SK-N-MC (cell line): ENCODE measurements around the gene DHRS4.

Source experiments
- EZH2 ChIP-seq: fragments of 200-600 bp; sonication (generic); IDR thresholded peaks from one replicate; pipeline ENCODE4 v1.6.1; 2017; ENCODE audit warnings: antibody characterized with exemption
- FOXP2 ChIP-seq: optimal IDR thresholded peaks from 2 replicates; pipeline ENCODE3; 2011; ENCODE audit warnings: mild to moderate bottlenecking, moderate library complexity; ENCODE audit not compliant: insufficient read depth; ENCODE audit errors: extremely low read length, control extremely low read depth
- POLR2AphosphoS5 ChIP-seq: IDR thresholded peaks from 2 replicates; pipeline ENCODE4 v1.6.1; 2012; ENCODE audit warnings: mild to moderate bottlenecking, low read depth, low read length, borderline replicate concordance

GRCh38 chr14:23933742-23934128 lies 19.8 kb upstream of the DHRS4 start:
- TF ChIP-seq POLR2AphosphoS5: no peak
- no peak for TF ChIP-seq EZH2
- TF ChIP-seq FOXP2: no peak
